Measurements from ENCODE around the gene DUSP12. TPM values are rescaled to one million over a fixed set of nuclear protein-coding genes. Genes with fewer than 3 reads are reported as not detected.

Gene DUSP12
- total RNA-seq, 4 donors from 2014 or later: 16.4 to 62.7 (median 29.3) TPM

DNA sequence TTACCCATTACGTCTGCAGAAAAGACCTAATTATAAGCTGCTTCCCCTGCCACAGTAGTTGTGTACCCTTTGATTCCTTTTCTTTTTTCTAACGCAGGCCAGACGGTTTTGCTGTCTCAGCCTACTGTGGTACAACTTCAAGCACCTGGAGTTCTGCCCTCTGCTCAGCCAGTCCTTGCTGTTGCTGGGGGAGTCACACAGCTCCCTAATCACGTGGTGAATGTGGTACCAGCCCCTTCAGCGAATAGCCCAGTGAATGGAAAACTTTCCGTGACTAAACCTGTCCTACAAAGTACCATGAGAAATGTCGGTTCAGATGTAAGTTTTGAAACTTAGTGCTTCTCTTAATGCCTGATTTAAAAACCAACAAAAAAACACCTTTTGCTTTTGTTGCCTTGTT is 52.4 kb downstream of the DUSP12 start:
- TF ChIP-seq, protein P1, sequence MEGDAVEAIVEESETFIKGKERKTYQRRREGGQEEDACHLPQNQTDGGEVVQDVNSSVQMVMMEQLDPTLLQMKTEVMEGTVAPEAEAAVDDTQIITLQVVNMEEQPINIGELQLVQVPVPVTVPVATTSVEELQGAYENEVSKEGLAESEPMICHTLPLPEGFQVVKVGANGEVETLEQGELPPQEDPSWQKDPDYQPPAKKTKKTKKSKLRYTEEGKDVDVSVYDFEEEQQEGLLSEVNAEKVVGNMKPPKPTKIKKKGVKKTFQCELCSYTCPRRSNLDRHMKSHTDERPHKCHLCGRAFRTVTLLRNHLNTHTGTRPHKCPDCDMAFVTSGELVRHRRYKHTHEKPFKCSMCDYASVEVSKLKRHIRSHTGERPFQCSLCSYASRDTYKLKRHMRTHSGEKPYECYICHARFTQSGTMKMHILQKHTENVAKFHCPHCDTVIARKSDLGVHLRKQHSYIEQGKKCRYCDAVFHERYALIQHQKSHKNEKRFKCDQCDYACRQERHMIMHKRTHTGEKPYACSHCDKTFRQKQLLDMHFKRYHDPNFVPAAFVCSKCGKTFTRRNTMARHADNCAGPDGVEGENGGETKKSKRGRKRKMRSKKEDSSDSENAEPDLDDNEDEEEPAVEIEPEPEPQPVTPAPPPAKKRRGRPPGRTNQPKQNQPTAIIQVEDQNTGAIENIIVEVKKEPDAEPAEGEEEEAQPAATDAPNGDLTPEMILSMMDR (IDR thresholded peaks at IDR 0.05): no peak
- no peak for TF ChIP-seq POLR2A (IDR thresholded peaks at IDR 0.05)
- Histone ChIP-seq H3K4me3 (no peak overlapping the region), H3K9me3 (no peaks in the 10 kb centered on the region), H3K27me3 (no peaks in the 10 kb centered on the region), H3K27ac (no peak overlapping the region), H3K36me3 (no peaks in the 10 kb centered on the region), H3K4me1 (no peaks in the 10 kb centered on the region)
- intact Hi-C loops (cut with DNase I; ENCODE audit: low total_unique reads): no loop called here
- peak; percentile 32 to 39 for DNase-seq

DNA sequence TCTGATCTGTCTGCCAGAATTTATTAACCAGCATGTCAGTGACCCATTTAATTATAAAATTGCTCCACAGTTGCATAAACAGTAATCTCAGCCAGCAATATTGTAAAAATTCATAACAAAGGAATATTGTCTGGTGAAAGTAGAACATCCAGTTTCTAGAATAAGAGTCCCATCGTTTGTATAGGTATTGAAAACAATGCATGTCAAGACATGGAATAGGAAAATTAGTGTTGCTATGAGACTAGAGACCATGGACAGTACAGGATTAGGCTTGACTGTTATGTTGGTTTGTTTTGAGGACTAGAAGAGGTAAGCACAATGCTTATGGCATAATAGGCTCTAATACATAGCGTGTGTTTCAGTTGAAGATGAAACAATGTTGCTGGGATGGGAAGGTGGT is 53.6 kb downstream of the DUSP12 start:
- intact Hi-C loops (cut with DNase I; ENCODE audit: low total_unique reads): no loop called here
- H3K27me3 ChIP-seq: no peaks in the 10 kb centered on the region
- no peak overlapping the region for H3K27ac ChIP-seq

DNA sequence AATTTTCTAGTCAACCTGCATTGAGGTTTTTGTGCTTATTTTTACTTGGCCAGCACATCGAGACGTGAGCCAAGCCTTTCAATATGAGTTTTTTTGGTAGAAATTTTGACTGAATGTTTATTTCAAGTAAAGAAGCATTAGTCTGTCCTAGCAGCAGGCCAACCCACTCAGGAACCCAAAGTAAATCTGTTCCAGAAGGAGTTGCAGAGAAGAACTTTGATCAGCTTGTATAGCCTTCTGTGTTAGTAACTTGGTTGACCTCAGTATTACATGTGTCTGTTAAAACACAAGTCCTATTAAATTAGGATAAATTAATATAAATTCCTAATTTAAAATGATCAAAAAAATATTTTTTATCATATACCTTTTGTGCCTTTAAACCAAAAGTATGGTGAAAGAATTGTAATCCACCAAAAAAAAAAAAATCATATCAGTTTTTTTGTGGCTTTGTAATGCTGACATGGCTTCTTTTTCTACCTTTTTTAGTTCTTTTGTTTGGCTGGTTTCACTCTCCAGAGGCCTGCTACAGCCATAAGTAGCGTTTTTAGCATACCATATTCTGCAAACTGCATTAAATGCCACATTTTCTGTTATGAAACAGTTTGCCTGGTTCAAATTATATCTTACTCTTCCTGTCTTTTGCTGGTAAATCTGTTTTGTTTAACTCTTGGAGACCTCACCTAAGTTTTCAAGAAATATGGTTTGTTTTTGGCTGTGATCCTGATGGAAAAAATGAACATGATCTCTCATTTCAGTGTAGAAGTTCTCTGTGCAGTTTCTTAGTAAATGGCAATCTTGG is 56.0 kb downstream of the DUSP12 start:
- no peaks in the 10 kb centered on the region for H3K36me3 ChIP-seq
- H3K27ac ChIP-seq: no peak overlapping the region
- H3K4me1 ChIP-seq: no peaks in the 10 kb centered on the region
- TF ChIP-seq POLR2A (IDR thresholded peaks at IDR 0.05): no peak
- TF ChIP-seq, protein P1 (IDR thresholded peaks at IDR 0.05): no peak
- intact Hi-C loops (cut with DNase I; ENCODE audit: low total_unique reads): no loop called here
- no peaks in the 10 kb centered on the region for H3K27me3 ChIP-seq
- no peak for DNase-seq
- no peak overlapping the region for H3K4me3 ChIP-seq
- H3K9me3 ChIP-seq: no peaks in the 10 kb centered on the region

More for the DNA sequence above, 53.6 kb downstream of the DUSP12 start:
- TF ChIP-seq POLR2A (IDR thresholded peaks at IDR 0.05): no peak
- TF ChIP-seq, protein P1 (IDR thresholded peaks at IDR 0.05): no peak
- H3K4me1 ChIP-seq: no peaks in the 10 kb centered on the region
- H3K9me3 ChIP-seq: no peaks in the 10 kb centered on the region
- H3K4me3 ChIP-seq: no peak overlapping the region
- no peak for DNase-seq
- no peaks in the 10 kb centered on the region for H3K36me3 ChIP-seq

Small RNA genes lying within 50 kb of the gene (small RNA-seq; reads per million reads assigned to genes)
- gene RN7SL466P: not detected

Other genes starting within 250 kb of the DUSP12 start
- gene FCGR2A, start 244.3 kb upstream of the DUSP12 start, total RNA-seq: 10 to 100 TPM; 11.5 to 57.6 (median 20.2) TPM
- gene HSPA6, start 225.2 kb upstream of the DUSP12 start, total RNA-seq: 1 to 10 TPM in 1 of 4 donors, under 1 TPM in 2, not detected in 1; 0.55 to 1.2 (median 0.77) TPM
- gene FCGR3A, start 200.0 kb upstream of the DUSP12 start, total RNA-seq: 10 to 100 TPM in 2 of 4 donors, 1 to 10 TPM in 2; 2.2 to 16.2 (median 6.7) TPM
- gene FCGR3B, start 118.6 kb upstream of the DUSP12 start, total RNA-seq: 1 to 10 TPM in 1 of 4 donors, under 1 TPM in 1, not detected in 2; 0.26 to 1.1 TPM
- 10 to 100 TPM in 1 of 4 donors, 1 to 10 TPM in 2, under 1 TPM in 1; 0.59 to 14.1 (median 3.2) TPM for gene FCGR2B, start 86.6 kb upstream of the DUSP12 start, total RNA-seq
- under 1 TPM in 1 of 4 donors, not detected in 3; 0.41 TPM for gene FCRLA, start 42.6 kb upstream of the DUSP12 start, total RNA-seq
- under 1 TPM in 3 of 4 donors, not detected in 1; 0.26 to 0.52 (median 0.35) TPM for gene FCRLB, start 28.2 kb upstream of the DUSP12 start, total RNA-seq
- 10 to 100 TPM; 16.2 to 37.7 (median 30.0) TPM for gene ATF6, start 16.5 kb downstream of the DUSP12 start, total RNA-seq